ENCODE data around the gene TMEM120B. TPM values are rescaled to one million over a fixed set of nuclear protein-coding genes. Genes with fewer than 3 reads are reported as not detected.
"Not testable (repeated sequence)": the region's sequence is repeated elsewhere in the genome, so short reads cannot be mapped to it uniquely, and the experiment has no call there.

TMEM120B gene
- total RNA-seq, 1 donor from 2014 or later, result 5.0 TPM

DNA sequence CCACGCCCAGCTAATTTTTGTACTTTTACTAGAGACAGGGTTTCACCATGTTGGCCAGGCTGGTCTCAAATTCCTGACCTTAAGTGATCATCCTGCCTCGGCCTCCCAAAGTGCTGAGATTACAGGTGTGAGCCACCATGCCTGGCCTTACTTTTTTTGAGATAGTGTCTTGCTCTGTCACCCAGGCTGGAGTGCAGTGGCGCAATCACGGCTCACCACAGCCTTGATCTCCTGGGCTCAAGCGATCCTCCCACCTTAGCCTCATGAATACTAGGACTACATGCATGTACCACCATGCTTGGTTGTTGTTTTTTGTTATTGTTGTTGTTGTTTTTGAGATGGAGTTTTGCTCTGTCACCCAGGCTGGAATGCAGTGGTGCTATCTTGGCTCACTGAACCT is 33.0 kb downstream of the TMEM120B start:
- not testable (repeated sequence) for DNase-seq (ENCODE audit: low read depth in 2 of 2)

DNA sequence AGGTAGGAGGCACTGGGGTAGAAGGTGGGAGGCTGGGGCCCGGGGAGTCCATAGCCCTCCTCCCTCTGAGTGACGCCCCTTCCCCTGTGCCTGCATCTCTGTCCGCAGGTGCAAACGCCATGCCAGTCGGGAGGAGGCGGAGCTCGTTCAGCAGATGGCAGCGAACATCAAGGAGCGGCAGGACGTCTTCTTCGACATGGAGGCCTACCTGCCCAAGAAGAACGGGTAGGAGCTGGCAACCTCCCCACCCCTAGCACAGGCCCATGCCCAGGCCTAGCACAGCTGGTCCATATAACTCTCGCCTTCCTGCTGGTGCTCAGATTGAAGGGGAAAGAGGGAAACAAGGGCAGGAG is 35.6 kb downstream of the TMEM120B start:
- DNase-seq (ENCODE audit: low read depth in 2 of 2), result no peak

DNA sequence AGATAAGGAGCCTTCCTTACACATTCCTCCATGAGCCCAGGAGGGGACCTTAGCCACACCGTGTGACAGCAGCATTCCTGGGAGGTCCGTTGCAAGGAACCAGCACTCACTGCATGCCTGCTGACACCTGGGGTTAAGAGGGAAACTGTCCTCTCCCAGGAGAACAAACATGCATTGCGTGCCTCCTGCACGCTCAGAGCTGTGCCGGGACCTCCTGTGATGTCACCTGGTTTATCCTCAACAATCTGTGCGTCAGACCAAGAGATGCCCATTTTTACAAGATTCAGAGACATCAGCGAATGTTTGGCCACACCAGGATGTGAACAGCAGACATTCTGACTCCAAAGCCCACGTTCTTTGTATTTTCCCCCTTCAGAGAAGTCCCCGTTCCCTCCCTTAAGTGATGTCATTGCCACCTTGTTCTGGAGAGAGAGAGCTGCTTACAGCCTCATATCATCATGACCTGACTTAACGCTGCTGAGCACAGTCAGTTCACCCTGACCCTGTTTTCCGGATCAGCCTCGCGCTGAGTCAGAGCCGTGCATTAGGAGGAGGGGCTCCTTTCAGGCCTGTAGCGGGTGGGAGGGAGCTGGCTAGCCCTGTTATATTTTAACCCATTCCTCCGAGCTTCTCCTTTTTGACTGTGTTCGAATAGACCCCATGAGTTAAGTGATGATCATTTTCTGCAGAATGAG is 36.2 kb downstream of the TMEM120B start:
- peak; percentile 89 to 96 for DNase-seq (ENCODE audit: low read depth in 2 of 2)

DNA sequence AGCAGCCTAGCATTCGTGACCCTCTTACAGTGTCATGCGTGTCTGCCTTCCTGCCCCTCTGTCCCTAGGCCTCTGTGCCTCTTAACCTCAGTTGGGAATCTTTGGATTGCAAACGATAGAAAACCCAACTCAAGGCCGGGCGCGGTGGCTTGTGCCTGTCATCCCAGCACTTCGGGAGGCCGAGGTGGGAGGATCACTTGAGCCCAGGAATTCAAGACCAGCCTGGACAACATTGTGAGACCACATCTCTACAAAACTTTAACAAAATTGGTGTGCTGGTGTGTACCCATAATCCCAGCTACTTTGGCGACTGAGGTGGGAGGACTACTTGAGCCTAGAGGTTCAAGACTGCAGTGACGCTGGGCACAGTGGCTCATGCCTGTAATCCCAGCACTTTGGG is 36.7 kb downstream of the TMEM120B start:
- no peak for DNase-seq (ENCODE audit: low read depth in 2 of 2)

DNA sequence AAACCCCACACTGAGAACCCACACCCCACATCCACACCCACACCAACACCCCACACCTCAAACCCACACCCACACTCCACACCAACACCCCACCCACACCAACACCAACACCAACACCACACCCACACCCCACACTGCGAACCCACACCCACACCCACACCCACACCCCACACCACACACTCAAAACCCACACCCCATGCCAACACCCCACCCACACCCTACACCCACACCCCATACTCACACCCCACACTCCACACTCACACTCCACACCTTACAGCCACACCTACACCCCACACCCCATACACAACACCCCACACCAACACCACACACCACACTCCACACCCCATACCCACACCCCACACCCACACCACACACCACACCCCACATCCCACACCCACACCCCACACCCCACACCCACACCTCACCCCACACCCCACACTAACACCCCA is 38.0 kb downstream of the TMEM120B start:
- DNase-seq (ENCODE audit: low read depth in 2 of 2), result no peak

DNA sequence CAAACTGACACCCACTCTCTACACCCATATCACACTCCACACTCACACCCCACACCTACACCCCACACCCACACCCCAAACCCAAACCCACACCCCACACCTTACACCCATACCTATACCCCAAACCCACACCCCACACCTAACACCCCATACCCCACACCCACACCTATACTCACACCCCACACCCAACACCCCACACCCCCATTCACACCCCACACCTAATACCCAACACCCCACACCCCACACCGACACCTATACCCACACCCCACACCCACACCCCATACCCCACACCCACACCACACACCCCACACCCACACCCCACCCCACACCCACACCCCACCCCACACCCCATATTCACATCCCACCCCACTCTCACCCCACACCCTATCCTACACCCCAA is 38.5 kb downstream of the TMEM120B start:
- no peak for DNase-seq (ENCODE audit: low read depth in 2 of 2)

DNA sequence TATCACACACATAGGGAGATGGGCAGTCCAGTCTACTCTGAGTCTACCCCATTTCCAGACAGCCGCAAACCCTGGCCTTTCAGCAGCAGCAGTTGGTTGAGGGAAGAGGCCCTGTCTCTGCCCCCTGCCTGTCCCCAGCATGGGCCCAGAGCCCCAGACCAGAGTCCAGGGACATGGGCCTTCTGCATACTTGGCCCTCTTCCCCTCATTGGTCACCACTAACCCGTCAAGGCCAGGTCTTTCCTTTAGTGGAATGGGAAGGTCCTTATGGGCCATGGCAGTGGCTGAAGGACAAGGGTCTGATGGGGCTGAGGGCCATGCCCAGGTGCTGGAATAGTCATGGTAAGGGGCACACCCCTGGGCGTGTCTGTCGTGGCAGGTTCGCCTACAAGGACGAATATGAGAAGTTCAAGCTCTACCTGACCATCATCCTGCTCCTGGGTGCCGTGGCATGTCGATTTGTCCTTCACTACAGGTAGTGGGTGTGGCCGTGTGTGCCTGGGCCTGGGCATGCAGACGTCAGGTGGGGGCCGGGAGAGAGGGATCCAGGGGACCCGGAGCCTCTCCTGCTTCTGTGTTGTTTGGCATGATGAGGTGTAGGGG is 39.3 kb downstream of the TMEM120B start:
- DNase-seq (ENCODE audit: low read depth in 2 of 2), result no peak

DNA sequence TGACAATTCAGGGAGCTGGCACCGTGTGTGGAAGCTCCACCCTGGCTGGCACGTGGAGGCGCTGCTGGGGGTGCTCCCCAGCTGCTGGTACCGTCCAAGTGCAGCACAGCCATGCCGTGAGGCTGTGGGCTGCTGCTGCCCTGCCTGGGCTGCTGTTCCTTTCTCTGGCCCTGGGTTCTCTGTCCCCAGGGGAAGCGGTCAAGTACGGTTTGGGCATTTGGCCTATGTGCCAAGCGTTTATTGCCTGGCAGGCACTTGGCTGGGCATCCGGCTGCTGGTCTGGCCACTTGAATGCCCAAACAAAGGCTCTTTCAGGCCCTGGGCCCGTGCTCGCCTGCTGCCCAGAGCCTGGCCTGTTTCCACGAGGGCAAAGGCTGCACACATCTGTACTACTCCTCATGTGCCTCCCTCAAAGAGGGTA is 41.3 kb downstream of the TMEM120B start:
- DNase-seq (ENCODE audit: low read depth in 2 of 2), result no peak

DNA sequence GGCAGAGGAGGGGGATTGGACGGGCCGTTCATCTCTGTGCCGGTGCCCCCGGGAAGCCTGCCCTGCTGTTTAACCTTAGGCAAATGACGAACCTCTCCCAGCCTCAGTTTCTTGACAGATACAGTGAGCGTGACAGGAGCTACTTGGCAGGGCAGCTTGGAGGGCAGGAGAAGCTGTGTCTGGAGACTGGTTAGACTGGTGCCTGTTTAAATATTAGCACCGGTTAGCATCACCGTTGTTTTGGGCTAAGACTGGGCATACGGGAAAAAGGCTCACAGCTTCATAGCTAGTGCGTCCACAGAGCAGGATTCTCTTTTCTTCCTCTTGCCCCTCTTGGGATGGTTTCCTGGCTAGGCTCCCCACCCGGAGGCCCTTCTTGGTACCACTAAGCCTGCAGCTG is 42.3 kb downstream of the TMEM120B start:
- no peak for DNase-seq (ENCODE audit: low read depth in 2 of 2)

DNA sequence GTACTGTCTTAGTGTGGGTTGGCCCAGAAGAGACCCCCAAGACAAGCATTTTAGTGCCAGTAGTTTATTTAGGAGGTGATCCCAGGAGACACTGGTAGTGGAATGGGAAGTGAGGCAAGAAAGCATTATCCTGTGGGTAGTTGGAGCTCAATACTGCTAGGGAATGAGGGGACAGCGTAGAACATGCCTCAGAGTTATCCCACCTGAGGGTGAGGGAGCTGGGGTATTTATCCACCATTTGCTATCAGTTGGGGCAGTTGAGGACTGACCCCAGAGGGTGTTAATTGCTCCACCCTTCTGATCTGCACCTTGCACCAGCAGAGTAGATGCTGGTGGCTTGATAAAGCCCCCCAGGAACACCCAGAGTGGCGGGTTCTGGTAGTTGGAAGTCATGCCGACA is 43.0 kb downstream of the TMEM120B start:
- DNase-seq (ENCODE audit: low read depth in 2 of 2), result no peak

DNA sequence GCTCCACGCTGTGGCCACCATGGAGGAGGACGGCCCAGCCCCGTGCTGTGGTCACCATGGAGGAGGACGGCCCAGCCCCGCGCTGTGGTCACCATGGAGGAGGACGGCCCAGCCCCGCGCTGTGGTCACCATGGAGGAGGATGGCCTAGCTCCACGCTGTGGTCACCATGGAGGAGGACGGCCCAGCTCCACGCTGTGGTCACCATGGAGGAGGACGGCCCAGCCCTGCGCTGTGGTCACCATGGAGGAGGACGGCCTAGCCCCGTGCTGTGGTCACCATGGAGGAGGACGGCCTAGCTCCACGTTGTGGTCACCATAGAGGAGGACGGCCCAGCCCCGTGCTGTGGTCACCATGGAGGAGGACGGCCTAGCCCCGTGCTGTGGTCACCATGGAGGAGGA is 46.0 kb downstream of the TMEM120B start:
- DNase-seq (ENCODE audit: low read depth in 2 of 2), result not testable (repeated sequence)

DNA sequence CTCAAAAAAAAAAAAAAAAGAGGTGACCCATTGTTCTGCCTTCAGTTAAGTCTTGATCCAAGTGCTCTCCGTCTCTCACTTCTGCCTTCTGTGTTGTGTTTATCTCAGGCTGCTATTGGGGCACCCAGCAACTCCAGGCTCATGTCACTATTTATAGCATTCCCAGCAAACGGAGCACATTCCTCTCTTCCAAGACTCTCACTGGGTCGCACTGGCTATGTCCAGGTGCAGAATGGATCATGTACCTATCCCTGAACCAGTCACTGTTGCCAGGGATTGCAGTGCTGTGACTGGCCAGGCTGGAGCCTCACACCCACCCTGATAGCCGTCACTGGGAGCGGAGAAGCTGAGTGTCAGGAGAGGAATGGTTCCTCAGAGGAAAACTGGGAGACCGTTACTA is 49.7 kb downstream of the TMEM120B start:
- DNase-seq (ENCODE audit: low read depth in 2 of 2), result no peak

DNA sequence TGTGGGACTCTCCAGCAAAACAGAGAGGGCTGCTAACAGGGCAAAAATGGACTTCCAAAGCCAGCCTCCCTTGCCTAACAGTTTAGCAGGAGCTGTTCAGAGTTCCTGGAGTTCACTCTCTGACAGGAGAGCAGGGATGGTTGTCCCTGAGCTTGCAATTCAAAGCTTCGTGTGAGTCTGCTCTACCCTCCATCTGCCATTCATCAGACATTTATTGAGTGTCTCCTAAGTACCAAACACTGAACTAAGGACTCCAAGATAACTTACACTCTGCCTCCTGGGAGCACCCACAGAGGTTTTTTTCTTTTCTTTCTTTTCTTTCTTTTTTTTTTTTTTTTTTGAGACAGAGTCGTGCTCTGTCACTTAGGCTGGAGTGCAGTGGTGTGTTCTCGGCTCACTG is 52.3 kb downstream of the TMEM120B start:
- DNase-seq (ENCODE audit: low read depth in 2 of 2), result no peak

DNA sequence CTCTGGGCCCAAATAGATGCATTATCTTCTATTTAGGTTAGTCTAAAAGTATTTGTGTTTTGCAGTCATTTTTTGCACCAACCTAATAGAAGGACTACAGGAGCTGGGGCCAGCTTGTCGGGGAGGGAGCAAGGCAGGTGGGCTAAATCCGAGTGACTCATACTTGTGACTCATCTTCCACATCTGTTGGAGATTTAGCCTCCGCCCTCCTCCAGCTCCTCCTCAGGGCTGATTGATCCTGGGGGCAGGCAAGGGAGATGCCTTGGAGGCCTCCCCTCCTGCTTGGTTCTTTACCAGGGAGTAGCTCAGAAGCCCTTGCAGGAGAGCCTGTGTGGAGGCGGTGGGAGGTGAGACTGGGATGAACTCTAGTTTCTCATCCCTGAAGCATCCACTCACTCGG is 53.0 kb downstream of the TMEM120B start:
- DNase-seq (ENCODE audit: low read depth in 2 of 2), result peak in 1 of 2 donors; percentile 77

DNA sequence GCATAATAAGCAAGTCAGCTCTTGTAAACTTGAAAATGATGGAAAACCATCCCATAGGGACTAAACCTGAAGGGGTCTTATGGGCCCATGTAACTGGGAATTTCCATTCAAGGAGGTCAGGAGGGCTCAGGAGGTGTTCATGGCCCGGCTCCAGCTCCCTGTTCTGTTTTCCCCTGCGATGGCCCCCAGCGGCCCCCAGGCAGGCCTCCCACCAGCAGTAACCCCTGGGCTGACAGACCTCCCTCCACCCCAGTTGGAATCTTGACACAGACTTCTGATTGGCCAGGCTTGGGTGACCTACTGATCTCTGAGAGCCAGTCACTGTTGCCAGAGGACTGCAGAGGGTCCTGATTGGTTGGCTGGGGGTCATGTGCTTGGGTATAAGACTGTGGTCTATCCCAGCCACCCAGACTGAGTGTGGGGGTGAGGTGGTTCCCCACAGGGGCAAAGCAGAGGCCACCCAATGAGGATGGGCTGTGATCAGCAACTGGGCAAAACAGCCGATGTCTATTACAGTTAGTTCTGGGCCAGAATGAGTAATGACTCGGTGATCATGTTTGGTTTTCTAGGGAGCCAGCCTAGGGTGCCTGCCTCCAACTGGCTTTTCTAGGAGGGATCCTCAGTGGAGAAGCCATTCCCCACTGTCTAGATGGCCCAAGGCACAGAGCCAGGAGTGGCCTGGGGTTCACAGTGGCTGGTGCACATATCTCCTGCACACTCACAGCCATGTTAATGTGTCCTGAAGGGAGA is 53.9 kb downstream of the TMEM120B start:
- no peak for DNase-seq (ENCODE audit: low read depth in 2 of 2)

DNA sequence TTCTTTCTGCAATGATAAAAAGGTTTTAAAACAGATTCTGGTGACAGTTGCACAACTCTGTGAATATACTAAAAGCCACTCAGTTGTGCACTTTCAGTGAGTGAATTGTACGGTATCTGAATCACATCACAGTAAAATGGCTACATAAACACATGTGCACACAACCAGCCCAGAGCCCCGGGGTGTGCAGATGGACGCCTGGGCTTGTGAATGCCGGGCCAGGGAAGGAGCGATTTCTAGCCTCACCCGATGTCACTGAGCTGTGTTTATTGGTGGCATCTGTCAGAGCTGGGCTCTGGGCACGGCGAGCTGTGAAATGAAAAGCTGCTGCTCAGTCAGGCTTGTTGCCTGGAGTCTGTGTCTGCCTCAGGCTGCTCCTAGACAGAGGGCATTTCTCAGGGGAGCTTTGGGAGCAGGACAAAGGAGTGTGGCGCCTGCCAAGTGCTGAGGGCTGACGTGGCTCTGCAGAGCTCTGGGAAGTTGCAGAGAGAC is 55.0 kb downstream of the TMEM120B start:
- DNase-seq (ENCODE audit: low read depth in 2 of 2), result no peak

DNA sequence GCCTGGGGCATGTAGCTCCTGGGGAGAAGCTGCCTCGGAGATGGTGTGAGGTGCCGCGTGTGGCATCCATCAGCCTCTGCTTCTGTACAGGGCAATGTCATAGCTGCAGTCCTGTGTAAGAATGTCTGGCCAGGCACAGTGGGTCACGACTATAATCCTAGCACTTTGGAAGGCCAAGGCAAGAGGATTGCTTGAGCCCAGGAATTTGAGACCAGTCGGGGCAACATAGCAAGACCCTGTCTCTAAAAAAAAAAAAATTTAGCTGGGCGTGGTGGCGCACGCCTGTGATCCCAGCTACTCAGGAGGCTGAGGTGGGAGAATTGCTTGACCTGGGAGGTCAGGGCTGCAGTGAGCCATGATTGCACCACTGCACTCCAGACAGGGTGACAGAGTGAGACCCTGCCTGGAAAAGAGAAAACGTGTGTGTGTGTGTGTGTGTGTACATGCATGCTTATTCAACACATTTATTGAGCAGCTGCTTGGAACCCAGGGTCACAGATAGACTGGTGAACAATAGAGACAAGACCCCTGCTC is 56.8 kb downstream of the TMEM120B start:
- no peak for DNase-seq (ENCODE audit: low read depth in 2 of 2)

DNA sequence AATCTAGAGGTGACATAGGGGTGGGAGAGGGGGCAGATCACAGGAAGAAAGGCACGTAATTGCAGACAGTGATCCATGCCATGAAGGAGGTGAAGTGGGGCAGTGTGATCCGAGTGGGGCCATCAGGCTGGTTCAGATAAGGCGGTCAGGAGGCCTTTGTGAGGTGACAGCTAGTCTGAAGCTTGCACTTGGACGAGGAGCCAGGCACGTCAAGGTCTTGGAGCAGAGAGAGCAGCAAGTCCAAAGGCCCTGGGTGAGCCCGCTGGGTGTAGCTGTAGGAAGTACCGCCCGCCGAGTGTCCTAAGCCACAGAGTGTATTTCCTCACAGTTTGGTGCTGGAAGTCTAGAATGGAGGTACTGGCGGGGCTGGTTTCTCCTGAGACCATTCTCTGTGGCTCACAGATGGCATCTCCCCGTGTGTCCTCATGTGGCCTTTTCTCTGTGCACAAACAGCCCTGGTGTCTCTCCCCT is 57.3 kb downstream of the TMEM120B start:
- no peak for DNase-seq (ENCODE audit: low read depth in 2 of 2)

DNA sequence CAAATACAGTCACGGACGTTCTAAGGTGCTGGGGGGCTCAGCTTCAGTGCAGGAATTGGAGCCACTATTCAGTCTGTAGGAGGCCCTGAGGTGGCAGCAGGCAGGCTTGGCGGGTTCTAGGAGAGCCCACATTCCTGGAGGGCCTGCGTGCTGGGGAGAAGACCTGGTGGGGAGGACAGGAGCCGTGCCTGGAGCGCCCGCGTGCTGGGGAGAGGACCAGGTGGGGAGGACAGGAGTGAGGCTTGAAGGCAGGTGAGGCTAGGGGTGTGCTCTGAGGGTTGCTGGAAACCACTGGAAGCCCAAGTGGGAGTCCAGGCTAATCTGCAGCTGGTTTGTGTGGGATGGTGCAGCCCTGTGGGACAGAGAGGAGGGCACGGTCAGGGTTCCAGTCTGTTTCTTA is 57.8 kb downstream of the TMEM120B start:
- no peak for DNase-seq (ENCODE audit: low read depth in 2 of 2)

DNA sequence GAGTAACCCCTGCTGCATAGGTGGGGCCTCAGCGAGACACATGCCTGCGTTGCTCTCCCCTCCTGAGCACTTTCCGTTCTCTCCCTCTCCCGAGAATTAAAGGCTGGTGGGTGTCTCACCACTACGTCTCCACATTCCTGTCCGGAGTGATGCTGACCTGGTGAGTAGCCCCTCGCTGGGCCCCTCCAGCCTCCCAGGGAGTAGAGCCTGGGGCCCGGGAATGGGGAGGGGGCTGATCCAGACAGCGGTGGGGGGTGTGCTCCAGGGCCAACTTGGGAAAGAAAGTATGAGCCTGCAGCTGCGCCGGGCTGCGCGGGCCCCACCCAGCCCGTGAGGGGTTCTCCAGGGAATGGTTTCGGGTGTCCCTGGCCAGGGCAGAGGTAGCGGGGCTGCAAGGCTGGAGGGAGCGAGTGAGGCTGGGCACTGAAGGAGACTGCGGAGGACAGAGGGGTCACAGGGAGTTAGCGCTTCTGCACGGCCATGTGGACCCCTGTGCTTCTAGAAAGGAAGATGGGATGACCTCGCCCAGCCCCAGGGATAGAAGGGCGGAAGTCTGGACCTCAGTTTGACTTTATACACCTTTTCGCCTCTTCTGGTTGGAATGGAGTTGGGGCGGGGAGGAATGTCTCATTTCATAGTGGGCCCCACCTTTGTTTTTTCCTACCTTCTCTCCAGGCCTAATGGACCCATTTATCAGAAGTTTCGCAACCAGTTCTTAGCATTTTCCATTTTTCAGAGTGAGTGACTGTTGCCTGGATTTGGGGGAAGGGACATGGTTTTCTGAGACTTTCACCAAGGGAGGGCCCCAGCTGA is 58.5 kb downstream of the TMEM120B start:
- DNase-seq (ENCODE audit: low read depth in 2 of 2), result no peak

DNA sequence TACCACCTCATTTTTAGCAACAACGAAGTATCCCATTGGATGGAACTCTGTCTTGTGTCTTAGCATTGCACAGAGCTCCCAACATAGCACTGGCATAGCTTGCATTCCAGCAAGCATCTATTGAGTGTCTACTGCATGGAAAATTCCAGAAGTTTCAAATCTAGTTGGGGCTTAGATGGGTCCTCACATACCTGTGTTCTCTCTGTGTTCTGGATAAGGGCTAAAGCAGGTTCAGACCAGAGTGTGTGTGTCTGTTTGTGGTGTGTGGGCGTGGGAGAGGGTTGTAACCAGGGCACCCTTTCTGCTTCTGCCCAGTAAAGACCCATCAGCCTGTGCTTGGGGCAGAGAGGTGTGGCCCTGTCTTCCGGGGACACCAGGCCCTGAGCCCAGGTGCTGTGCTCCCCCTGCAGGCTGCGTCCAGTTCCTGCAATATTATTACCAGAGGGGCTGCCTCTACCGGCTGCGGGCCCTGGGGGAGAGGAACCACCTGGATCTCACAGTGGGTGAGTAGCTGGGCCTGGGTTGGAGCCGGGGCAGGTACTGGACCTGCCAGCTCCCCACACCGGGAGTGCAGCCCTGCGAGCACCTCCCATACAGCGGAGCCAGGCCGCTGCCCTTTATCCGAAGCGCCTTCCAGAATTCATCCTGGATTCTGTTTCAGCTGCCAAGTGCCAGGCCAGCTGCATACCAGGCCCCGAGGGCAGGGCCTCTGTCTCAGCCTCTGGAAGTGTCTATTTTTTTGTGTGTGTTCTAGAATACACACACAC is 60.6 kb downstream of the TMEM120B start:
- DNase-seq (ENCODE audit: low read depth in 2 of 2), result peak; percentile 54 to 62

Measured in lung microvascular endothelial cell (primary cell).